Measurements from ENCODE around the gene NRXN2.

NRXN2 gene

DNA sequence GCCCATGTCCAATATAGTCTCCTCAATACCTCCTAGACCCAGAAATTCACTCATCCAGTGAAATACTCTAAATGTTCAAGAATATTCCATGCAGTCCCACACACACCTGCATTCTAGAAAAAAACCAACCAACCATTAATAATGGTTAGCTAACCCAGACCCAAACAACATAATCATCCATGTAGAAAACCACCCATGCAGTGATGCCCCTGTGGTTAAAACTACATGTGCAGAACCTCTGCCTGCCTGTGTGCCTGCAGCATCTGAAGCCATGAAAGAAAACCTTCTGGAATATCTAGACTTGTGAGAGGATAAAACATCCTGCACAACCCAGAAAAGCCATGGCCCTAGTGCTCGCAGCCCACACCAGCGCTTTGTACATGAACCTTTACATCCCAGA, 84.2 kb downstream of the NRXN2 start:
- no peaks in the 10 kb centered on the region for H3K79me2 ChIP-seq (ENCODE audit: insufficient read depth, low read depth)
- no peaks in the 10 kb centered on the region for H4K20me1 ChIP-seq (ENCODE audit: insufficient read depth)
- TF ChIP-seq, protein P1, sequence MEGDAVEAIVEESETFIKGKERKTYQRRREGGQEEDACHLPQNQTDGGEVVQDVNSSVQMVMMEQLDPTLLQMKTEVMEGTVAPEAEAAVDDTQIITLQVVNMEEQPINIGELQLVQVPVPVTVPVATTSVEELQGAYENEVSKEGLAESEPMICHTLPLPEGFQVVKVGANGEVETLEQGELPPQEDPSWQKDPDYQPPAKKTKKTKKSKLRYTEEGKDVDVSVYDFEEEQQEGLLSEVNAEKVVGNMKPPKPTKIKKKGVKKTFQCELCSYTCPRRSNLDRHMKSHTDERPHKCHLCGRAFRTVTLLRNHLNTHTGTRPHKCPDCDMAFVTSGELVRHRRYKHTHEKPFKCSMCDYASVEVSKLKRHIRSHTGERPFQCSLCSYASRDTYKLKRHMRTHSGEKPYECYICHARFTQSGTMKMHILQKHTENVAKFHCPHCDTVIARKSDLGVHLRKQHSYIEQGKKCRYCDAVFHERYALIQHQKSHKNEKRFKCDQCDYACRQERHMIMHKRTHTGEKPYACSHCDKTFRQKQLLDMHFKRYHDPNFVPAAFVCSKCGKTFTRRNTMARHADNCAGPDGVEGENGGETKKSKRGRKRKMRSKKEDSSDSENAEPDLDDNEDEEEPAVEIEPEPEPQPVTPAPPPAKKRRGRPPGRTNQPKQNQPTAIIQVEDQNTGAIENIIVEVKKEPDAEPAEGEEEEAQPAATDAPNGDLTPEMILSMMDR (conservative IDR thresholded peaks at IDR 0.05; ENCODE audit: low read depth, low read length) = no peak
- no peak overlapping the region for H2AFZ ChIP-seq (ENCODE audit: low read depth)
- H3K27me3 ChIP-seq (ENCODE audit: insufficient read depth, low read depth) = peaks cover 54% of the 10 kb centered on the region
- no peaks in the 10 kb centered on the region for H3K36me3 ChIP-seq (ENCODE audit: insufficient read depth)
- no peak overlapping the region for H3K27ac ChIP-seq
- no peaks in the 10 kb centered on the region for H3K4me1 ChIP-seq (ENCODE audit: low read depth, poor library complexity, severe bottlenecking)
- no peak overlapping the region for H3K9ac ChIP-seq
- no peak overlapping the region for H3K4me2 ChIP-seq
- H3K4me3 ChIP-seq (IDR thresholded peaks at IDR 0.05; ENCODE audit: insufficient read depth, low read depth, low read length) = no peak overlapping the region

DNA sequence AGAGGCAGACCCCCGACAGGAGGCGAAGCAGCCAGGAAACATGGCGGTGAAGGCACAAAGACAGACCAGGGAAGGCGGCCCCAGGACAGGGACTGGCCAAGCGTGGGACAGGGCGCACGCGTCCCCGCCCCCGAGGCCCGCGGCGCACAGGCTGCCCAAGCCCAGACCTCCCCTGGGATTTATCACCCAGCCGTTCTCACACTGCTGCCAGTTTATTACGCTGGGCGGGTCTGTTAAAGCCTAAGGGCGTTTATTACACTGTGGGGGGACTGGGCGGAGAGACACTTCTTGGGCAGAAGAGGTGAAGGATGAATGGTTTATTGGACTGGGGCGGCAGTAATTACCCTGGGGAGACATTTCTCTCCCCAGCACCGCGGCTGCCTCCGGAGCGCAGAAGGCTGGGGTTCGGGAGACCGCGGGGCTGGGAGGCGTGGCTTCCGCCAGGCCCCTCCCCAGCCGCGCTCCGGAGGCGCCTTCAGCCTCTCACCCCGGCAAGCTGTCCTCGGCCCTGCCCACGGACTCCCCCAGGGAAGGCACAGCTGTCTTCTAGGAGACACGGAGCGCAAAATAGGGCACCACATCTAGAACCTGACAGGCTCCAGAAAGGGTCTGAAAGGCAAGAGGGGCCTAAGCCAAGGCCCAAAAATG, 84.9 kb downstream of the NRXN2 start:
- Histone ChIP-seq H3K27ac (no peak overlapping the region), H3K4me2 (no peak overlapping the region), H2AFZ (ENCODE audit: low read depth) (no peak overlapping the region), H4K20me1 (ENCODE audit: insufficient read depth) (no peaks in the 10 kb centered on the region), H3K9ac (no peak overlapping the region), H3K36me3 (ENCODE audit: insufficient read depth) (no peaks in the 10 kb centered on the region), H3K4me3 (IDR thresholded peaks at IDR 0.05; ENCODE audit: insufficient read depth, low read depth, low read length) (no peak overlapping the region), H3K27me3 (ENCODE audit: insufficient read depth, low read depth) (peaks cover 57% of the 10 kb centered on the region), H3K79me2 (ENCODE audit: insufficient read depth, low read depth) (no peaks in the 10 kb centered on the region), H3K4me1 (ENCODE audit: low read depth, poor library complexity, severe bottlenecking) (no peaks in the 10 kb centered on the region)
- TF ChIP-seq, protein P1 (conservative IDR thresholded peaks at IDR 0.05; ENCODE audit: low read depth, low read length) = no peak

DNA sequence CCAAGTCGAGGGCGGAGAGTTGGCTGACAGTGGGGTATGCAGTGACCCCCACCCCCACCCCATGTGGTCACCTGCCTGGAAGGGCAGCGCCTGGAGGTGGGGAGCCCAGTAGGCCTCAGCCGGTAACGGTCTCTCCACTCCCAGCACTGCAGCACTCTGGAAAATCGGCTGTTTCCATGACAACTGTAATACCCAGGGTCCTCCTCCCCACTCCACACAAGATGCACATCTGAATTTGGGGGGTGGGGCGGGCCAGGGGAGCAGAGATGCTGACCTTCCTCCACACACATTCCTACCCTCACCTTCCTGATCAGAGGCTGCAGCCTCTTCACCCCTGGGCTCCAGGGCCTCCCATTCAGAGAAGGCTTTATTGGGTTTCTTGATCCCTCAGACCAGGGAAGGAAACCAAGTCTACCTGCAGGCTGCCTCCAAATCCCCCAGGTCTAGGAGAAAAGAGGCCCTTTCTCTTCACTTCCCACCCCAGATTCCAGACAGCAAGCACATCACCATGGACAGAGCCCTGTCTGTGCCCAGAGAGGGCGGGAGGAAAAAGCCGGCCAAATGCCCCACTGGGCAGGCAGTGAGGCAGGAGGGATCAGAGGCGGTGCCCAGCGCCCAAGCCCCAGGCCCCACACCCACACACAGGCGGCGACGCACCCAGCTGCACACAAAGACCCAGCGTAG, 85.5 kb downstream of the NRXN2 start:
- no peaks in the 10 kb centered on the region for H3K79me2 ChIP-seq (ENCODE audit: insufficient read depth, low read depth)
- no peak overlapping the region for H3K27ac ChIP-seq
- TF ChIP-seq, protein P1 (conservative IDR thresholded peaks at IDR 0.05; ENCODE audit: low read depth, low read length) = no peak
- no peaks in the 10 kb centered on the region for H3K36me3 ChIP-seq (ENCODE audit: insufficient read depth)
- H3K4me3 ChIP-seq (IDR thresholded peaks at IDR 0.05; ENCODE audit: insufficient read depth, low read depth, low read length) = no peak overlapping the region
- no peak overlapping the region for H3K9ac ChIP-seq
- H3K27me3 ChIP-seq (ENCODE audit: insufficient read depth, low read depth) = peaks cover 60% of the 10 kb centered on the region
- no peaks in the 10 kb centered on the region for H3K4me1 ChIP-seq (ENCODE audit: low read depth, poor library complexity, severe bottlenecking)
- no peak overlapping the region for H2AFZ ChIP-seq (ENCODE audit: low read depth)
- H3K4me2 ChIP-seq = no peak overlapping the region
- no peaks in the 10 kb centered on the region for H4K20me1 ChIP-seq (ENCODE audit: insufficient read depth)

DNA sequence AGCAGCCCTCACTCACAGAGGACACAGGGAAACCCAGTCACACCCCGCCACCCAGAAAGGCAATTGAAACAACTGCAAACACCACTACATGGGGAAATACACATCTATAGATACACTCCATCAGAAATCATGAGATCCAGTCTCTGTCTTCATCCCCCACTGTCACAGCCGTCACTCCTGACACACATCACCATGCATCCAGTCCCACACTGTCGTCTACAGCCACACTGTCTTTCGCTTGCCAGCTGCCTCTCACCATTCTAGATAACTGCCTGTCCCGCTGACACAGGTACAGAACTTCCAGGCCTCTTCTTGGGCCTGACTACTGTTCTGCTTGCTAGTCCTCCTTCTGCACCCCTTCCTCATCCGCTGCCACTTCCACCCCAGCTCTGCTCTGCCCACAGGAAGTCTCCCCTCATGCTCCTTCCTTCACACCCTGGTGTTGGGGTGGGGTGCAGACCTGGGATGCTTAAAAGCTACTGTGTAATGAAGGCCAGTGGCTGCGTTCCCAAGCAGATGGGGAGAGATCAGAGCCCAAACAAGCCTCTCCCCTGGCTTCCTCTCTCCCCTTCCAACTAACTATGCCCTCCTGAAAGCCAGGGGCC, 89.3 kb downstream of the NRXN2 start:
- peaks cover 50% of the 10 kb centered on the region for H3K27me3 ChIP-seq (ENCODE audit: insufficient read depth, low read depth)
- no peak overlapping the region for H3K27ac ChIP-seq
- H3K4me1 ChIP-seq (ENCODE audit: low read depth, poor library complexity, severe bottlenecking) = no peaks in the 10 kb centered on the region
- TF ChIP-seq, protein P1 (conservative IDR thresholded peaks at IDR 0.05; ENCODE audit: low read depth, low read length) = no peak
- H4K20me1 ChIP-seq (ENCODE audit: insufficient read depth) = no peaks in the 10 kb centered on the region
- no peak overlapping the region for H3K4me3 ChIP-seq (IDR thresholded peaks at IDR 0.05; ENCODE audit: insufficient read depth, low read depth, low read length)
- no peaks in the 10 kb centered on the region for H3K36me3 ChIP-seq (ENCODE audit: insufficient read depth)
- no peaks in the 10 kb centered on the region for H3K79me2 ChIP-seq (ENCODE audit: insufficient read depth, low read depth)
- no peak overlapping the region for H3K4me2 ChIP-seq
- no peak overlapping the region for H2AFZ ChIP-seq (ENCODE audit: low read depth)
- H3K9ac ChIP-seq = no peak overlapping the region

Measured in KMS-11 (cell line).